SU-DHL-6 (cell line): ENCODE results near the gene VKORC1L1.

Experiments
- H2AFZ ChIP-seq: fragments of 200-600 bp; sonication (generic); 2 replicates; pipeline ENCODE4 v1.6.1; 2014; ENCODE audit warnings: low read depth, mild to moderate bottlenecking, moderate library complexity, mixed read lengths, antibody characterized with exemption, low read length; ENCODE audit not compliant: severe bottlenecking
- H3F3A ChIP-seq: fragments of 200-600 bp; shearing (Covaris generic); 2 replicates; pipeline ENCODE4 v1.6.0; 2016; ENCODE audit warnings: antibody characterized with exemption, mild to moderate bottlenecking; ENCODE audit not compliant: insufficient read depth
- H3K27ac ChIP-seq: fragments of 200-600 bp; sonication (generic); 2 replicates; pipeline ENCODE4 v1.5.1; 2016; ENCODE audit warnings: low read depth, mild to moderate bottlenecking, low read length, moderate library complexity, mixed read lengths
- H3K27me3 ChIP-seq: fragments of 200-600 bp; sonication (generic), shearing (Covaris generic); 2 replicates; pipeline ENCODE4 v1.6.0; 2014; ENCODE audit warnings: mild to moderate bottlenecking, low read length
- H3K36me3 ChIP-seq: fragments of 200-600 bp; sonication (generic); 2 replicates; pipeline ENCODE4 v1.6.1; 2014; ENCODE audit warnings: mild to moderate bottlenecking, low read length, mixed read lengths
- H3K4me2 ChIP-seq: fragments of 300-600, 200-600 bp; shearing (Covaris generic), sonication (generic); 2 replicates; pipeline ENCODE4 v1.6.0; 2014; ENCODE audit warnings: low read length, low read depth, mild to moderate bottlenecking; ENCODE audit not compliant: poor library complexity, severe bottlenecking
- H3K4me3 ChIP-seq: fragments of 200-600 bp; sonication (generic); 2 replicates; pipeline ENCODE4 v1.5.1; 2014; ENCODE audit warnings: antibody characterized with exemption, low read length, mild to moderate bottlenecking, mixed read lengths; ENCODE audit not compliant: insufficient read depth, poor library complexity, severe bottlenecking
- H3K79me2 ChIP-seq: fragments of 200-600 bp; sonication (generic); 2 replicates; pipeline ENCODE4 v1.6.1; 2014; ENCODE audit warnings: mild to moderate bottlenecking, low read length, moderate library complexity; ENCODE audit not compliant: insufficient read depth
- H3K9ac ChIP-seq: fragments of 200-600 bp; sonication (generic); 2 replicates; pipeline ENCODE4 v1.7.0; 2014; ENCODE audit warnings: mild to moderate bottlenecking, low read length
- H3K9me2 ChIP-seq: fragments of 200-600 bp; sonication (generic); replicated peaks from 2 replicates; pipeline ENCODE4 v1.6.1; 2014; ENCODE audit warnings: low read length; ENCODE audit not compliant: insufficient read depth
- H3K9me3 ChIP-seq: fragments of 200-600 bp; sonication (generic); 2 replicates; pipeline ENCODE4 v1.6.1; 2014; ENCODE audit warnings: low read length, mixed read lengths; ENCODE audit not compliant: insufficient read depth
- H4K20me1 ChIP-seq: fragments of 200-600 bp; sonication (generic); 2 replicates; pipeline ENCODE4 v1.6.1; 2014; ENCODE audit warnings: low read depth, mild to moderate bottlenecking, antibody characterized with exemption, low read length, moderate library complexity, mixed read lengths
- CTCF ChIP-seq: fragments of 200-600 bp; sonication (generic); IDR thresholded peaks from one replicate; pipeline ENCODE4 v1.5.1; 2017; ENCODE audit warnings: antibody characterized with exemption, mild to moderate bottlenecking, low read length, moderate library complexity; ENCODE audit not compliant: insufficient read depth, poor library complexity, severe bottlenecking
- EZH2phosphoT487 ChIP-seq: fragments of 200-600 bp; sonication (generic), shearing (Covaris generic); conservative IDR thresholded peaks from 2 replicates; pipeline ENCODE4 v1.6.1; 2018; ENCODE audit warnings: mild to moderate bottlenecking, antibody characterized with exemption, low read length, moderate library complexity, mixed read lengths

The VKORC1L1 gene

DNA sequence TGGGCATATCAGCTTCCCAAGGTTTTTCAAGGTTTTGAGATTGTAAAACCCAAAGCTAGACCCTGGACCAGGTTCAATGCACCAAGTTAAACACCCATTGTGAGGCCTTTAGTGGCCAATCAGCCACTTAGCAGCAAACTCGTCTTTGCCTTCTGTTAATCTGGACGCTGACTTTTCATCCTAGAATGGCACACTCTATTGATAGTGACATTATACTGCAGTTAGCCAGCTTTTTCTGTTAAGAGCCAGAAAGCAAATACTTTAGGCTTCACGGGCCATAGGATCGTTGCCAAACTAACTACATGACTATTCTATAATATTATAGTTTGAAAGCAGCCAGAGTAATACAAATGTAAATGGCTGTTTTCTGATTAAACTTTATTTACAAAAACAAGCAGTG, 51.3 kb downstream of the VKORC1L1 start:
- no peak overlapping the region for H2AFZ ChIP-seq
- no peaks in the 10 kb centered on the region for H4K20me1 ChIP-seq
- no peaks in the 10 kb centered on the region for H3F3A ChIP-seq
- H3K27ac ChIP-seq, result no peak overlapping the region
- no peak overlapping the region for H3K4me3 ChIP-seq
- no peaks in the 10 kb centered on the region for H3K9me3 ChIP-seq
- H3K27me3 ChIP-seq, result no peaks in the 10 kb centered on the region
- H3K79me2 ChIP-seq, result peaks cover 73% of the 10 kb centered on the region
- no peak overlapping the region for H3K9ac ChIP-seq
- H3K36me3 ChIP-seq, result peaks cover 2% of the 10 kb centered on the region; the same call in 1 of the 2 replicates
- no peak for TF ChIP-seq EZH2phosphoT487
- no peak for TF ChIP-seq CTCF
- no peaks in the 10 kb centered on the region for H3K9me2 ChIP-seq
- H3K4me2 ChIP-seq, result no peak overlapping the region

GRCh38 chr7:65925040-65925439, 52.2 kb downstream of the VKORC1L1 start:
- peaks cover 73% of the 10 kb centered on the region for H3K79me2 ChIP-seq
- no peaks in the 10 kb centered on the region for H3K36me3 ChIP-seq
- H4K20me1 ChIP-seq, result peaks cover 1% of the 10 kb centered on the region; the same call in 1 of the 2 replicates
- no peaks in the 10 kb centered on the region for H3K9me3 ChIP-seq
- no peak overlapping the region for H3K9ac ChIP-seq
- H3K27ac ChIP-seq, result no peak overlapping the region
- TF ChIP-seq EZH2phosphoT487, result no peak
- TF ChIP-seq CTCF, result no peak
- no peaks in the 10 kb centered on the region for H3K9me2 ChIP-seq
- no peak overlapping the region for H2AFZ ChIP-seq
- H3K27me3 ChIP-seq, result no peaks in the 10 kb centered on the region
- no peak overlapping the region for H3K4me3 ChIP-seq
- H3F3A ChIP-seq, result no peaks in the 10 kb centered on the region
- H3K4me2 ChIP-seq, result no peak overlapping the region

DNA sequence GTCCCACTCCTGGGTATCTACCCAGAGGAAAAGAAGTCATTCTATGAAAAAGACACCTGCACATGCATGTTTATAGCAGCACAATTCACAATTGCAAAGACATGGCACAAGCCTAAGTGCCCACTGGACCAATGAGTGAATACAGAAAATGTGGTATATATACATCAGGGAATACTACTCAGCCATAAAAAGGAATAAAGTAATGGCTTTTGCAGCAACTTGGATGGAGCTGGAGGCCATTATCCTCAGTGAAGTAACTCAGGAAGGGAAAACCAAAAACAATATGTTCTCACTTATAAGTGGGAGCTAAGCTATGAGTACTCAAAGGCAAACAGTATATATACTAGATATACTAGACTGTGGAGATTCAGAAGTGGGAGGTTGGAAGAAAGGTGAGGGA, 53.7 kb downstream of the VKORC1L1 start:
- Histone ChIP-seq H3K79me2 (peaks cover 83% of the 10 kb centered on the region), H3K4me2 (no peak overlapping the region), H3K9me2 (no peaks in the 10 kb centered on the region), H3K27me3 (no peaks in the 10 kb centered on the region), H3K36me3 (no peaks in the 10 kb centered on the region), H4K20me1 (peaks cover 13% of the 10 kb centered on the region; the same call in 1 of the 2 replicates), H2AFZ (no peak overlapping the region), H3K4me3 (no peak overlapping the region), H3F3A (no peaks in the 10 kb centered on the region), H3K9ac (no peak overlapping the region), H3K9me3 (no peaks in the 10 kb centered on the region), H3K27ac (no peak overlapping the region)
- TF ChIP-seq CTCF (no peak), EZH2phosphoT487 (no peak)
